Measurements from ENCODE around the gene PLIN5.

Gene PLIN5, protein sequence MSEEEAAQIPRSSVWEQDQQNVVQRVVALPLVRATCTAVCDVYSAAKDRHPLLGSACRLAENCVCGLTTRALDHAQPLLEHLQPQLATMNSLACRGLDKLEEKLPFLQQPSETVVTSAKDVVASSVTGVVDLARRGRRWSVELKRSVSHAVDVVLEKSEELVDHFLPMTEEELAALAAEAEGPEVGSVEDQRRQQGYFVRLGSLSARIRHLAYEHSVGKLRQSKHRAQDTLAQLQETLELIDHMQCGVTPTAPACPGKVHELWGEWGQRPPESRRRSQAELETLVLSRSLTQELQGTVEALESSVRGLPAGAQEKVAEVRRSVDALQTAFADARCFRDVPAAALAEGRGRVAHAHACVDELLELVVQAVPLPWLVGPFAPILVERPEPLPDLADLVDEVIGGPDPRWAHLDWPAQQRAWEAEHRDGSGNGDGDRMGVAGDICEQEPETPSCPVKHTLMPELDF

DNA sequence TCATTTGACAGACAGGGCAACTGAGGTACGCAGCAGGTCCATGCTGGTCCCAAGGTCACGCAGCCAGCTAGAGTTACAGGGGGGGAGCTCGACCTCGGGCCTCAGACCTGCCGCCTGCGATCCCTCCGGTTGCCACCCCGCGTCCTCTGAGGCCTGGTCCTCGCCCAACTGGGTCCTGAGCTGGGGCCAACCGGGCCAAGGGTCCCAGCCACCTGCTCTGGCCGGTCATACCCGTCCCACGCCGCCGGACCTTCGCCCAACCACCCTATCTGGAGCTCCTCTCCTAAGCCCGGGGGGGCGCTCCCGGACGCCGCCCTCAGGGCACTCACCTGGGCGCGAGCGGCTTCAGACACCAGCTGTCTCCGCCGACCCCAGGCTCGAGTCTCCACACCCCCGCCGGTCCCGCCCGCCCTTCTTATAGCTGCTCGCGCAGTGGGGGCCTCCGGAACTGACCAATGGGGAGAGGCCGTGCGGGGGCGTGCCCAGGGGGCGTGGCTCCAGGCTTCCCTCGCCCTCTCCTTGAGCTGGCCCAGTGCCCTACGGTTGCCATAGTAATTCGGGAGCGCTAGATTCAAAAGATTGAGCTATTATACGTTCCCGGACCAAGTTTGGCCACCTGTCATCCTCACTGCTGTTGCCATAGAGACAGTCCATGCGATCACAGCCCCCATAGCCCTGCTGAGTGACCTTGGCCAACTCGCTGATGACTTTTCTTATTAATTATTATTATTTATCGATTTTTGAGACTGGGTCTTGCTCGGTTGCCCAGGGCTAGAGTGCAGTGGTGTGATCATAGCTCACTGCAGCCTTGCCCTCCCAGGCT is at the start of gene PLIN5:
TSS of gene PLIN5 (minus strand) at position 389 of the 823 bp plus-strand sequence. CDS start 1,150 bp downstream, outside the sequence.
- peak in 1 of 2 donors; percentile 19 for DNase-seq (ENCODE audit: extremely low read depth in 1 of 2, low read depth in 1 of 2)

DNA sequence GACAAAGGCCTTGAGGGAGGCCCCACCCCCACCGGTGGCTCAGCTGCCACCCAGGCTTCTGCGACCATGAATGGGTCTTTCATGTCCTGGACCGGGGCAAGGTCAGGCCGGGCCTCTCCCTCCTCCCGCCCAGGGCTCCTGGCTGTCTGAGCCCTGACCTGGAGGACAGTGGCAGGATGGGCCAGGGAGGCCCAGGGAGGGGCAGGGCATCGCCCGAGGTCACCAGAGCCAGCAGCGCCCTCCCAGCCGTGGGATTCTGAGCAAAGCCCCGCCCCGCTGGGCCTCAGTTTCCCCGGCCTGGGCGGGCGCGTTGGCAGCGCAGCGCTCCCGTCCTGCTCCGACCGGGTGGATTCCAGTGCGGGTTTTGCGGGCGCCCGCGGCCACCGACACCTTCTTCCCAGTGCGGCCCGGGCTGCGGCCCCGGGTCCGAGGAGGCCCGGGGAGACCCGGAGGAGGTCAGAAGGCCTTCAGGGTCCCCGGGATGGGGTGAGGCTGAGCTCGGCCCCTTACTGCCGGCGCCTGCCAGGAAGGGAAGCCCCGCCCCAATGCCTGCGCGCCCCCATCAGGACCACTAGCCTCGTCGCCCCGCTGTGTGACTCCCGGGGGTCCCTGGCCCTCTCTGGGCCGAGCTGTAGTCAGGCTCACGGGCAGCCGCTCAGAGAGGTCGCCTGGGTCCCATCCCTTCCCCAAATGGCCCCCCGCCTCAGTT is 49.1 kb upstream of the PLIN5 start:
- DNase-seq (ENCODE audit: extremely low read depth in 1 of 2, low read depth in 1 of 2) = no peak

DNA sequence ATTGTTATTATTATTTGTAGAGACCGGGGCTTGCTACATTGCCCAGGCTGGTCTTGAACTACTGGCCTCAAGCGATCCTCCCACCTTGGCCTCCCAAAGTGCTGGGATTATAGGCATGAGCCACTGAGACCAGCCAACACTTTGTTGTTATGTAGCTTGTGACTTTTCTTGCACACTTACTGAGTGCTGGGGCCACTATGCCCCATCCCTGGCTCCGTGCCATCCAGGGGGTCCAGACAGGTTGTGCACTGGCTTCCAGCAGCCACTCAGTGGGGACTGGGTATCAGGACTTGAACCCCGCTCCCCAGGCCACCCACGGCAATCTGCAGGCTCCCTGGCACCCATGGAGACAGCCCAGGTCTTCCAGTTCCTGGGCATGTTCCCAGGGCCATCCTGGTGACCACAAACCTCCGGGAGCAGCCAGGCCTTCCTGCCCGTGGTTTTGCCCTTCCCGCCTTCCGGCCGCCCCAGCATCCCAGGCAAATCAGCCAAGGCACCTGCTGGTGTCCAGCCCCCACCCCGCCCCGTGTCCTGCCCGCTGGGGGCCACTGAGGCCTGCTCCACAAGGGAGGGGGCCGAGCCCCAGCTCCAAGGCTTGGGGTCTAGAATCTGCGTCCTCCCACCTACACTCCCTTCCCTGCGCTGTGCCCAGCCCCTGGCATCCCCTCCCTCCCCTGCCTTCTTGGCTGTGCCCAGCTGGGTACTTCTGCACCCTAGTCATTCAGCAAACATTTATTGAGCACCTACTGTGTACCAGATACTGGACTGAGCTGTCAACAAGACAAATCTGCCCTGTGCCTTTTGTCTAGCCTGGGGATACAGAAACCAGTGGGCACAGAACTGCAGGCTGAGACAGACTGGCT is 48.2 kb upstream of the PLIN5 start:
- DNase-seq (ENCODE audit: extremely low read depth in 1 of 2, low read depth in 1 of 2) = no peak

DNA sequence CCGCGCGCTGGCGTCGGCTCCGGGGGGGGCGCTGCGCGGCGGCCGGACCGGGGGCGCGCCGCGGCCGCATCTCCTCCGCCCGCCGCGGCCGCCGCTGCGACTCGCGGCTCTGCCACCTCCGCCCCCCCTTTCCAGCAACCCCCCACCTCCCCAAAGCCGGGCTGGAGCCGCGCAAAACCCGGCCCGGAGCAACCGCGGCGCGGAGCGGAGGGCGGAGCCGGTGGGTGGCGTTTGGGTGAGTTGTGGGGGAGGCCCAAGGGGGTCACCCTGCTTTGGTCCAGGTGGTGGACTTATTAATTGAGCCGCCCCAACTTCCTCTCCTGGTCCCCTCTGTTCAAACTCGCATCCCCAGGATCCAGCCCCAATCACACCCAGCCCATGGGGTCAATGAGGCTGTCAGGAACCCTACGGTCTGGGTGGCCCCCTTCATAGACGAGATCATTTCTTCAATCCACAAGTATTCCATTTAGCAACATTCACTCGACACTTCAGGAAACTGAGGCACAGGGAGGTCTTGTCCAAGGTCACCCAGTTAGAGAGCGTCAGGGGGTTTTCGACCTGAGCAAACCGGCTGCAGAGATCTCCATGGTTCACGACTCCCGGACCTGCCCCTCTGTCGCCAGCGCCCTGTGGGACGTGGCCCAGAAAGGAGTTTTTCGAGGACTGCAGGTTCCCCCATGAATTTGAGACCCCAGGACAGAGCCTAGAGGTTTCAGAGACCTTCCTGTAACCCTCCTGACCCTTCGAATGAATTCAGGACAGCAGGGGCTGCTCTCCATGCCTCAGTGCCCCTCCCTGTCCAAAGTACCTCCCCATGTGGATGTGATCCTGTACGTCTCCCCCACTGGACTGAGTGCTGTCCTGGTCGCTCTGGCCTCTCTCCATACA is 46.9 kb upstream of the PLIN5 start:
- no peak for DNase-seq (ENCODE audit: extremely low read depth in 1 of 2, low read depth in 1 of 2)

DNA sequence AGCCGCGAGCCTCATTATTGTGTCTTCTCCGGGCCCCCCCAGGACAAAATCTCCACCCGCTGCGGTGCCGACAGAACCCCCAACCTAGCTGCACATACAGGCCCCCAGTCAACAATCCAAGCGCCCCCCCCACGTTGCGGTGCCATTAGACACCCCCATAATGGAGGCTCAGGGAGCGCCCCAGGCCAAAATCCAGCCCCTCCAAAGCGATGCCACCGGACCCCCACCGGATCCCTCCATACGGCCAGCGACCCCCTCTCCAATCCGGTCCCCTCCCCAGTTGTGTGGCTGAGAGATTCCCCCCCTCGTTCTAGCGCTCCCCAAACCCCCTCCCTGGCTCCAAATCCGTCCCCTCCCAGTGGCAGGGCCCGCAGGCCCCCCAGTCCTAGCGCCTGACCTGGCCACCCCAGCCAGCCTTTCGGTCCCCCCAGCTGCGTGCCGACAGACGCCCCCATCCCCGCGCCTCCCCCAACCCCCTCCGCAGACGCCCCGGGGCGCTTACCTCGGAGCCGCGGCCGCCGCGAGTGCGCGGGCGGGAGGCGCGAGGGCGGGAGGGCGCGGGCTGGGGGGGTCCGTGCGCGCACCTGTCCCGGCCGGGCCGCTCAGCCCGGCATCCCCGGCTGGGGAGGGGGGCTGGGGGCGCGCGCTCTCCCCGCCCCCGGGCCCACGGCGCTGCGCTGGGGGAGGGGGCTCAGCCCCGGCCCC is 46.1 kb upstream of the PLIN5 start:
- no peak for DNase-seq (ENCODE audit: extremely low read depth in 1 of 2, low read depth in 1 of 2)

DNA sequence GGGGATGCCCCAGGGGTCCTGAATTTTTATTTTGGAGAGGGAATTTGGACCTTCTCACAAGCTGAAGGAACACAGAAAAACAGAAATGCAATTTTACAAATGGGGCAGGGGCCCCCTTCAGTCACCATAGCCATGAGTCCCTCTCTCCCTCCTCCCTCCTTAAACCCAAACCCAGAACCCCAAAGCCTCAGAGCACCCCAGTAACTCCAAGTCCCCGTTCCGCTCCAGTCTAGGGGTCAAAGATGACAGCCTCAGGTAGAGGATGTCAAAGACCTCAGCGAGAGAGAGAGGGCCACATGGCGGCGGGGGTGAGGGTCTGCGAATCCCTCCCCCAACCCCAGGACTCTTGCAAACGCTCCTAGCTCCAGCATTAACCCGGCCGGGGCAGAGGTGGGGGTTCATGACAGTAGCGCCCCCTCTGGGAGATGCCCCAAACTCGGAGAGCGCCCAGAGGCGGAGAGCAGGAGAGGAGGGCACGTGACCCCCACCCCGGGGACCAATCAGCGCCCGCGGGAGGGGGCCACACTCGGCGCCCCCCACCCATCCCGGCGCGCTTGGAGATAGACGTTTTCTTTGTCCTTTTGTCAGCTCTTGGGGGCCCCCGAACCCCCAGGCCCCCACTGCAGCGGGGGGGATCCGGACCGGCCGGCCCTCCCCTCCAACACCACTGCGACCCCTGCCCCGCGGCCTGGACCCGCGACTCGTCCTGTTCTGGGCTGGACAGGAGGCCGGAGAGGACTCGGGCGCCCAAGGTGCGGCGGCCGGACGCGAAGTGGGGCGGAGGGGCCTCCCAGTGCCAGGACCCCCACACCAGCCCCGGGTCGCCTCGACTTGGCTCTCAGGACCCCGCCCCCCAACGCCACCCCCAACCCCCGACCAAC is 45.2 kb upstream of the PLIN5 start:
- DNase-seq (ENCODE audit: extremely low read depth in 1 of 2, low read depth in 1 of 2) = no peak

DNA sequence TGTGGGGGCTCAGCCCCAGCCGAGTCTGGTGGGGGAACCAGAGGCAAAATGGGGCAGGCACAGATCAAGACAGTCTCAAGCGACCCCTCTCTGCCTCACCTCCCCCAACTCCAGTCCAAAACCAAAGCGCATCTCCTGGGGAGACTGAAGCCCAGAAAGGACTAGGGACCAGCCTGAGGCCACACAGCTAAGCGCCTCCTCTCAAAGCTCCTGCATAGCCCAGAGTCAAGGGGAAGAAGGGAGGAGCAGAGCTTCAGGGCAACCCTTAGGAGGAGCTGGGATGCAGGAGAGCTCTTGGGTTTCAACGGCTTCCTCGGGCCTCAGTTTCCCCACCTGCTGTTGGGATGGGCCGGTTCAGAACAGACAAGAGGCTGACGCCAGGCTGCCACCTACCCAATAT is 44.4 kb upstream of the PLIN5 start:
- DNase-seq (ENCODE audit: extremely low read depth in 1 of 2, low read depth in 1 of 2) = no peak

DNA sequence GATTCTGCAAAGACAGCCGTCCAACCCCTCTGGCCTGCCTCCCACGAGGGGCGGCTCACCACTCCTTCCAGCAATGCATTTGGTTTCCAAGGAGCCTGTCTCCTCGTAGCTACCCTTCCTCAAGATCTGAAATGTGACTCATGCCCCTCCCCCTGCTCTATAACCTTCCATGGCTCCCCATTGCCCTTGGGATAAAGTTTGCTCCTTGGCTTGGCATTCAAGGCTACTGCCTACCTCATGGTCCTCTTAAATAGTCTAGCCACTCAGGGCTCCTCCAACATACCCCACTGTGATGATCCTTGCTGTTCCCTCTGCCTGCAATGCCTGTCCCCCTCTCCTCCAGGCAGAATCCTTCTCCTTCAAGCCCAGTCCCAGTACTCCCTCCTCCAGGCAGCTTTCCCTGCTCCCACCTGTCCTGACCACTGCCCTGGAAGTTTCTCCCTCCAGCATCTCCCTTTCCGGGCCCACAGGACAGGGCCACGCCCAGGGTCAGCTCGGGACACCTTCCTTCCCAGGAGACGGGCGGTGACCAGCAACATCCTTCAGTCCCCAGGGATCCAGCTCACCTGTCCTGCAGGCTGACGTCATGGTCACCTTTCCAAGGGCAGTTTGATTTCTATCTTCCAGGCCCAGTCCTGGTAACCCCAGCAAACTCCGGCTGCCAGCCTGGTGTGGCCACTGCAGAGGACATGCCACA is 43.7 kb upstream of the PLIN5 start:
- no peak for DNase-seq (ENCODE audit: extremely low read depth in 1 of 2, low read depth in 1 of 2)

DNA sequence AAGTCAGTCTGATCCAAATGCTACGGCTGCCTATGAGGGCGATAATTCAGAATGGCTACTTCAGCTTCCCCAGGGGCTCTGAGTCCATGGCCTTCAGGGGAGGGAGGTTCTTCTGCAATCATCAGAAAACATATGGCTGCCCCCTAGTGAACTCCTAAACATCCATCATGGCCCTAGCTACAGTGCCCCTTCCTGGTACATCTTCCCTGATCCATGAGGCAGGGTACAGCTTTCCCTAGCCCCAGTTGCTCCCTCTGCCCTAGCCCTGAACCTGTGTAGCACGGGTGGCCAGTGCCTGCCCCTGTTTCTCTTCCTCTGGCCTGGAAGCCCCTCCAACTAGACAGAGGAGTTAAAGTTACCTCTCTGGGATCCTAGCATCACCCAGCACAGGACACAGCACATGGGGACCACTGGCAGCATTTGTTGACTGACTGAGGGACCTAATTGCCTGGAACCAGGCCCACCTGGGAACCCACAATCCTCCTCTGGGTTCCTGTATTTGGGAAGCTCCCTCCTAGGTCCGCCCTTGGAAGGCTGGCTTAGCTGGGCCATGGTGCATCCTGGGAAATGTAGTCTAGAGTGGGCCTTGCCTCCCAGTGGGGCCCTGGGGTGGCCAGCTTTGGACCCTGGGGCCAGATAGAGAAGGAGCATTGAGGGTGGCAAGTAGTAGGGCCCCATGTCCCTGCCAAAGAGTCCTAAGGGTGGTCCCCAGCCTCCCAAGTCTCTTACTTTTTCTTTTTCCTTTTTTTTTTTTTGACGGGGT is 42.2 kb upstream of the PLIN5 start:
- DNase-seq (ENCODE audit: extremely low read depth in 1 of 2, low read depth in 1 of 2) = no peak

DNA sequence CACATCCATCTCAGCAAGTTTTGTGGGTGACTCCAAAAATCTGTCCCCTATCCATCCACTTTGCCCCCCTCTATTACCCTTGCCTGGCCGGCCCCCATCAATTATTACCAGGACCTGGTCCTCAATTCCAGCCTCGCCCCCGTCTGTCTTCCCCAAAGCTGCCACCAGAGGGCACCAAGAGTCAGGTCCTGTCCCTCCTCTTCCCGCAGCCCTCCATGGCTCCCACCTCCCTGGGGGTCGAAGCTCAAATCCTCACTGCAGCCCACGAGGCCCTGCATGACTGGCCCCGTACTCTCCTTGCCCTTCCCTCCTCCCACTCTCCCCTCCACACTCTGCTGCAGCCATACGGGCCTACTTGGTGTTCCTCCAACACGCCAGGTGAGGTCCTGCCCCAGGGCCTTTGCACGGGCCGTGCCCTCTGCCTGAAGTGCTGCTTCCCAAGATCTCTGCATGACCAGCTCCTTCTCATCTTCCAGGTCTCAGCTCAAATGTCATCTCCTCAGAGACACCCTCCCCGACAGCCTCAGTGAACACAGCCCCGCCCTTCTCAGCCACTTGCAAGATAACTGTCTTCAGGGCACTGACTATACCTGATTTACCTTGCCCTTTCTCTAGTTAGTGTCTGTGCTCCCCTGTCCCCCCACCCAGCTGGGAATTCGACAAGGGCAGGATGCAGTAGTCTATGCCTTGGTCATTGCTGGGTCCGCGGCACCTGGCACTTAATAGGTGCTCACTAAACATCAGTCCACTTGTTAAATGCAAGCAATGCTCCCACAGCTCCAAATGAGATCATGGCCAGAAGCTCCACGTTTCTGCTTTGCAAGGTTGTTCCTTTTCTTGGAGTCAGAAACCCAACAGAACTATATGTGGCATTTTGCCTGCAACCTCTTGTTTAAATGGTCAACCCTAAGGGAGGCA is 41.3 kb upstream of the PLIN5 start:
- peak in 1 of 2 donors; percentile 54 for DNase-seq (ENCODE audit: extremely low read depth in 1 of 2, low read depth in 1 of 2)

DNA sequence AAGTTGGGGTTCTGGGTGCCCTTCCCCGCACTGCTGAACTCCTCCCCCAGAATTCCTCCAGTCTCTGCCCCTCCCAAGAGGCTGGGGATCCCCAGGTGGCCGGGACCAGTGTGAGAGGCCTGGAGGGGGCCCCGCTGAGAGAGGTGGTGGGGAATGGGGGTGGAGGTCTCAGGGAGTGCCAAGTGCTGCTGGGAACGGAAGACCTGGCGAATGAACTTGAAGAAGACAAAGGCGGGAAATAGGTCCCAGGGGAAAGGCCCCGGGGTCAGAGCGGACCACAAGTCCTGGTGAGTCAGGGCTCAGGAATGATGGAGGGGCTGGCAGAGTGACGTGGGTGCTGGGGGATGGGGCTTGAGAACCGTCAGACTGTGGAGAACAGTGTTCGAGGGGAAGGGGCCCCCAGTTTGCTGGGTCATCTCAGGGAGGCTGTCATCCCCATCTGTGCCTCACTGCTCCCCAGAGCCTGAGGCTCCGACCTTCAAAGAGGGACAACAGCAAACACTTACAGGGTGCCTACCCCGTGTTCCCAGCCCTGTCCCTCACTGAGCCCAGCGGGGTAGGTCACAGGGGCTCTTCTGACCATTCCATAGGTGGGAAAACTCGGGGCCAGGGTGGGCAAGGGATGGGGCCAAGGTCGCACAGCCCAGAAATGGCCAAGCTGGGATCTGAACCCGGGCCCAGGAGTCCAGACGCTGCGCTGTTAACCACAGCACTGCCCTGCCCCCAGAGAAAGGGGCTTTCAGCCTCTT is 40.4 kb upstream of the PLIN5 start:
- DNase-seq (ENCODE audit: extremely low read depth in 1 of 2, low read depth in 1 of 2) = no peak

DNA sequence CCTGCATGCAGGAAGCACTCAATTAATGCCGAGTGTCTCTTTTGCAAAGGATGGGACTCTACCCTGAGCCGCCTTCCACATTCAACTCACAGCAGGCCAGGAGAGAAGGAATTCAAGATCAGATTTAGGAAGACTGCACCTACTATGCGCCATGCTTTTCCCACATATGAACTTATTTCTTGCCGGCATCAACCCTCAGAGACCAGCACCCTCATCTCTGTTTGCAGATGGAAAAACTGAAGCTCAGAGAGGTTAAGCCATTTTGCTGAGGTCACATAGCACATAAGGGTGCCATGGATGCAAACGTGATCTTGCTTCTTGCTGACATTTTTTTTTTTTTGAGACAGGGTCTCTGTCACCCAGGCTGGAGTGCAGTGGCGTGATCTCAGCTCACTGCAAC is 38.7 kb upstream of the PLIN5 start:
- no peak for DNase-seq (ENCODE audit: extremely low read depth in 1 of 2, low read depth in 1 of 2)

DNA sequence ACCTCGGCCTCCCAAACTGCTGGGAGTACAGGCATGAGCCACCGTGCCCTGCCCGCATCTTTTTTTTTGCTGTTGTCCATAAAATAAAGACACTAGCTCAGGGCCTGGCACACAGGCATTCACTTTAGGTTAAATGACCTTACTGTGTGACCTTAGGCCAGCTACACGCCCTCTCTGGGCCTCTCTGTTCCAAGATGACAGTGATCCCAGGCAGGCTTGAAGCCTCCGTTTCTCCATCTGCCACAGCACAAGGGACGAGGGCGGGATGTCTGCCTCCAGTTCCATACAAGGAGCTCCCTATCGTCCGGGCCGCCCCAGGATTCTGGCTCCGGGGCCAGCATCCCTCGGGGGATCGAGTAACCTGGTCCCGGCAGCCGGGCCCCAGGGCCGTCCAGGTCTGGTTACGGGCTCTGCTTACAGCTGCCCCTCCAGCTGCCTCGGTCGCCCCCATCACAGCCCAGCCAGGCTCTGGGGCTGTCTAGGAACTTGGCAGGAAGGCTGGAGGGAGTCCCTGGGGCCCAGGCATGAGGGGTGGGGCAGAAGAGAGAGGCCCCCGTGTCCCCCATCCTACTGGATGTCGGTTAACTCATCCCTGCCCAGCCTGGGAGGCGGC is 36.4 kb upstream of the PLIN5 start:
- DNase-seq (ENCODE audit: extremely low read depth in 1 of 2, low read depth in 1 of 2) = no peak

DNA sequence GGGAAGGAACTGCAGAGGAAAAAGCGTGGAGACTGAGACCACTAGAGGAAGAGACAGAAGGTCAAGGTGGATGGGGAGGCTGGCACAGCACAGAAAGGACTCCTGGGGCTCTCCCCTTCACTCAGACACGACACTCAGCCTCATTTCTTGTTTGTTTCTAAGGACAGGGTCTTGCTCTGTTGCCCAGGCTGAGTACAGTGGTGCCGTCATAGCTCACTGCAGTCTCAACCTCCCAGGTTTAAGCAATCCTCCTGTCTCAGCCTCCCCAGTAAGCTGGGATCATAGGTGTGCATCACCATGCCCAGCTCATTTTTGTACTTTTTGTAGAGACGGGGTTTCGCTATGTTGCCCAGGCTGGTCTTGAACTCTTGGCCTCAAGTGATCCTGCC is 35.9 kb upstream of the PLIN5 start:
- DNase-seq (ENCODE audit: extremely low read depth in 1 of 2, low read depth in 1 of 2) = no peak

All from activated CD8-positive, alpha-beta memory T cell treated with anti-CD3 and anti-CD28 coated beads for 1 hour (primary cell).